WERI-Rb-1 (cell line): ENCODE measurements around the gene SLC9A5.
A peak's percentile ranks its signal among the peaks of the same experiment; 100 is the strongest.

Experiments used
- DNase-seq: peaks from one replicate; pipeline ENCODE4 v3.0.0-alpha.2; 2020
- H3K27ac ChIP-seq: fragments of 250-450 bp; sonication (Bioruptor Pico); 2 replicates; pipeline ENCODE4 v1.5.1; 2020; ENCODE audit warnings: mild to moderate bottlenecking, moderate library complexity
- H3K27me3 ChIP-seq: fragments of 250-450 bp; sonication (Bioruptor Pico); 2 replicates; pipeline ENCODE4 v1.5.1; 2021; ENCODE audit warnings: mild to moderate bottlenecking, low read depth, moderate library complexity; ENCODE audit not compliant: insufficient read depth, severe bottlenecking
- H3K36me3 ChIP-seq: fragments of 250-450 bp; sonication (Bioruptor Pico); 2 replicates; pipeline ENCODE4 v1.5.1; 2020; ENCODE audit warnings: mild to moderate bottlenecking, moderate library complexity
- H3K4me3 ChIP-seq: 2 replicates; pipeline ENCODE4 v1.5.1; 2011; ENCODE audit warnings: low read depth, mild to moderate bottlenecking, control low read depth, low read length
- H3K9me3 ChIP-seq: fragments of 250-450 bp; sonication (Bioruptor Pico); 2 replicates; pipeline ENCODE4 v1.5.1; 2021; ENCODE audit warnings: mild to moderate bottlenecking, moderate library complexity; ENCODE audit not compliant: severe bottlenecking
- CTCF ChIP-seq: IDR thresholded peaks from 2 replicates; pipeline ENCODE4 v1.5.1; 2011; ENCODE audit warnings: low read depth, mild to moderate bottlenecking, control low read depth, inconsistent platforms, low read length

SLC9A5 gene

GRCh38 chr16:67248401-67249177 lies at the start of gene SLC9A5:
Gene SLC9A5 (plus strand): TSS chr16:67248979. CDS start chr16:67249015, 36 bp downstream.
- 0 out of 2 replicates have a peak, but pooled peaks have one; percentile 8 for TF ChIP-seq CTCF
- DNase-seq: peak; percentile 39
- H3K27me3 ChIP-seq: peaks cover 3% of the 10 kb centered on the region
- H3K27ac ChIP-seq: peak within 1 kb of the TSS; percentile 44
- H3K4me3 ChIP-seq: peak within 1 kb of the TSS; percentile 77
- no peaks in the 10 kb centered on the region for H3K36me3 ChIP-seq
- H3K9me3 ChIP-seq: no peaks in the 10 kb centered on the region

GRCh38 chr16:67199011-67199807 lies 49.6 kb upstream of the SLC9A5 start, which contains the start of gene ELMO3:
Gene ELMO3 (plus strand): TSS chr16:67199131. CDS start chr16:67199327, 196 bp downstream.
- no peak for TF ChIP-seq CTCF
- DNase-seq: no peak
- no peak within 1 kb of the TSS for H3K4me3 ChIP-seq
- H3K9me3 ChIP-seq: no peaks in the 10 kb centered on the region
- H3K27me3 ChIP-seq: no peaks in the 10 kb centered on the region
- H3K27ac ChIP-seq: no peak within 1 kb of the TSS
- peaks cover 83% of the 10 kb centered on the region for H3K36me3 ChIP-seq

- Histone ChIP-seq H3K27ac (no peak overlapping the region), H3K9me3 (no peaks in the 10 kb centered on the region), H3K4me3 (no peak overlapping the region), H3K27me3 (no peaks in the 10 kb centered on the region), H3K36me3 (peaks cover 83% of the 10 kb centered on the region)
- 0 out of 2 replicates have a peak, but pooled peaks have one; percentile 15 for TF ChIP-seq CTCF
- no peak for DNase-seq
Measured at GRCh38 chr16:67199808-67200198, 49.0 kb upstream of the SLC9A5 start.

GRCh38 chr16:67200491-67200890 lies 48.3 kb upstream of the SLC9A5 start:
- H3K4me3 ChIP-seq: no peak overlapping the region
- peaks cover 77% of the 10 kb centered on the region for H3K36me3 ChIP-seq
- TF ChIP-seq CTCF: no peak
- H3K9me3 ChIP-seq: no peaks in the 10 kb centered on the region
- no peak overlapping the region for H3K27ac ChIP-seq
- no peaks in the 10 kb centered on the region for H3K27me3 ChIP-seq
- DNase-seq: no peak

- no peak overlapping the region for H3K27ac ChIP-seq
- no peaks in the 10 kb centered on the region for H3K9me3 ChIP-seq
- H3K36me3 ChIP-seq: peaks cover 65% of the 10 kb centered on the region
- DNase-seq: no peak
- no peak for TF ChIP-seq CTCF
- no peaks in the 10 kb centered on the region for H3K27me3 ChIP-seq
- H3K4me3 ChIP-seq: no peak overlapping the region
Measured at GRCh38 chr16:67201411-67202345, 47.1 kb upstream of the SLC9A5 start.
